GM21737 (cell line): ENCODE results near the gene TMEM175.

ENCODE experiments used
- ATAC-seq: cut with Tn5 transposase; IDR thresholded peaks from one replicate; pipeline ENCODE4 v1.9.1; 2021; ENCODE audit warnings: mild to moderate bottlenecking, moderate library complexity; ENCODE audit not compliant: unreplicated experiment

The TMEM175 gene

GRCh38 chr4:946103-946450, 13.8 kb downstream of the TMEM175 start:
- ATAC-seq = no peak

GRCh38 chr4:946517-947471, 14.5 kb downstream of the TMEM175 start:
- ATAC-seq = no peak

GRCh38 chr4:947491-947971, 15.3 kb downstream of the TMEM175 start:
- no peak for ATAC-seq

GRCh38 chr4:948101-948935, 16.1 kb downstream of the TMEM175 start:
- ATAC-seq = no peak

- ATAC-seq = no peak
Observed at GRCh38 chr4:948936-949300, 16.7 kb downstream of the TMEM175 start.

- no peak for ATAC-seq
Observed at GRCh38 chr4:949656-950055, 17.4 kb downstream of the TMEM175 start.

GRCh38 chr4:950136-951020, 18.1 kb downstream of the TMEM175 start:
- no peak for ATAC-seq

- no peak for ATAC-seq
Observed at GRCh38 chr4:951186-951585, 18.9 kb downstream of the TMEM175 start.

- no peak for ATAC-seq
Observed at GRCh38 chr4:951594-952468, 19.6 kb downstream of the TMEM175 start.

GRCh38 chr4:952881-953573, 20.8 kb downstream of the TMEM175 start:
- no peak for ATAC-seq

GRCh38 chr4:953574-953915, 21.3 kb downstream of the TMEM175 start:
- no peak for ATAC-seq

GRCh38 chr4:954211-955020, 22.2 kb downstream of the TMEM175 start:
- no peak for ATAC-seq

GRCh38 chr4:955161-955921, 23.1 kb downstream of the TMEM175 start:
- no peak for ATAC-seq

GRCh38 chr4:955931-956381, 23.7 kb downstream of the TMEM175 start:
- no peak for ATAC-seq

- ATAC-seq = no peak
Observed at GRCh38 chr4:956531-957230, 24.4 kb downstream of the TMEM175 start.

GRCh38 chr4:957231-957580, 24.9 kb downstream of the TMEM175 start:
- no peak for ATAC-seq
